Measurements from ENCODE around the gene BCL11B.

DNA sequence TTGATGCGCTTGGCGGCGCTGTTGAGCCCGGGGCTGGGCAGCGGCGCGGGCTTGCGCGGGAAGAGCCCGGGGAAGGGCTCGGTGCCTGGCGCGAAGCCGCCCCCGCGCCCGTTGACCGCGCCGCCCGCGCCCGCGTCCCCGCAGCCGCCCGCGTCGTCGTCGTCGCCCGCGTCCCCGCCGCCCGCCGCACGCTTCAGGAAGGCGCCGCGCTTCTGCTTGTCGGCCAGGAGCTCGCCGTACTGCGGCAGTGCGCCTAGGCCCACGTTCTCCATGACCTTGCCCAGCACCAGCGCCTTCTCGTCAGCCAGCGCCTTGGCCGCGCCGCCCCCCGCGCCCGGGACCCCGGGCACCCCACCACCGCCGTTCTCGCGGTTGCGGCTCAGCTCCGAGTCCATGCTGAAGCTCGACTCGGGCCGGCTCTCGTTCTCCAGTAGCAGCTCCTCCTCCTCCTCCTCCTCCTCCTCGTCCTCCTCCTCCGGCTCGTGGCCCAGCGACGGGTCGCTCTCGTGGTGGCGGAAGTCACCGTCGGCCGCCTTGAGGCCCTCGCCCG, 97.2 kb downstream of the BCL11B start:
- TF ChIP-seq, protein P1, sequence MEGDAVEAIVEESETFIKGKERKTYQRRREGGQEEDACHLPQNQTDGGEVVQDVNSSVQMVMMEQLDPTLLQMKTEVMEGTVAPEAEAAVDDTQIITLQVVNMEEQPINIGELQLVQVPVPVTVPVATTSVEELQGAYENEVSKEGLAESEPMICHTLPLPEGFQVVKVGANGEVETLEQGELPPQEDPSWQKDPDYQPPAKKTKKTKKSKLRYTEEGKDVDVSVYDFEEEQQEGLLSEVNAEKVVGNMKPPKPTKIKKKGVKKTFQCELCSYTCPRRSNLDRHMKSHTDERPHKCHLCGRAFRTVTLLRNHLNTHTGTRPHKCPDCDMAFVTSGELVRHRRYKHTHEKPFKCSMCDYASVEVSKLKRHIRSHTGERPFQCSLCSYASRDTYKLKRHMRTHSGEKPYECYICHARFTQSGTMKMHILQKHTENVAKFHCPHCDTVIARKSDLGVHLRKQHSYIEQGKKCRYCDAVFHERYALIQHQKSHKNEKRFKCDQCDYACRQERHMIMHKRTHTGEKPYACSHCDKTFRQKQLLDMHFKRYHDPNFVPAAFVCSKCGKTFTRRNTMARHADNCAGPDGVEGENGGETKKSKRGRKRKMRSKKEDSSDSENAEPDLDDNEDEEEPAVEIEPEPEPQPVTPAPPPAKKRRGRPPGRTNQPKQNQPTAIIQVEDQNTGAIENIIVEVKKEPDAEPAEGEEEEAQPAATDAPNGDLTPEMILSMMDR (conservative IDR thresholded peaks at IDR 0.05; ENCODE audit: low read length) = no peak
- no peak for TF ChIP-seq EZH2phosphoT487 (IDR thresholded peaks at IDR 0.05; ENCODE audit: borderline replicate concordance, low read depth, low read length)

Data from OCI-LY7 (cell line).